ENCODE data around the gene ZNF850. TPM values are rescaled to one million over a fixed set of nuclear protein-coding genes. Genes with fewer than 3 reads are reported as not detected.

The ZNF850 gene
- total and polyA plus RNA-seq, 2 of the 13 experiments (the other 11 are each of a cell fraction or from before 2014, with no cell fraction given) = 0.78 to 6.6 TPM

DNA sequence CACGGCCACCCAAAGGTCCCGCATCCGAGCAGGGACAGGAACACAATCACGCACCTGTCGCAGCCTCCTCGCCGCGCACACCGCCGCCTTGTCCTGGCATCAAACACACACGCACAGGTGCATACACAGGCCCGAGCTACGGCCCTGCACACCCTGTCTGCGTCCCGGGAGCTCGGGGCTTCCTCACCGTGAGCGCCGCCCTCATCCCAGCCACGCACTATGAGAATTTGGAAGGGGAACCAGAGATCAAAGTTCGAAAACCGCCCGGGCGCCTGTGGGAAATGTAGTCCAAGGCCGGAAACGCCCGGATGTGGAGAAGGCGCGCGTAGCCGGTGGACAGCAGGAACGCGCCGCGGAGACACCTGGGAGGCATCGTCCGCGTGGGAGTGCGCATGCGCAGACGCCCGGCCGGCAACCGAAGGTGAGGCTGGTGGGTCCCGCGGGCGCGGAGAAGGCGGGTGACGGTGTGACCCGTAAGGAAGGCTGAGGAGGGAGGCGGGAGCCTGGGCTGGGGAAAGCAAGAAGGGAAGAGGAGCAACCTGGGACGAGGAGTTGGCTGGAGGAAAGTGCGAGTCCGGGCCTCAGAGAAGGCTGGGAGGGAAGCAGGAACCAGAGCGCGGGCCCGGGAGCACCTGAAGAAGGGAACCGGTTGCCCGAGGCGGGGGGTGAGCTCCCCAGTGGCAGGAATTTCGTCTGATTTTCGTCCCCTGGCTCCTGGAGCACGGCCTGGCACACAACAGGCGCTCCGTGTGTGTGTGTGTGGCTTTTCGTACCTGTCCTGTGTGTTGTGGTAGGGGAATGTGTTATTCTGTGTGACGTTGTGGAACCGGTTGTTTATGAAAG is 85.2 kb downstream of the ZNF850 start, which contains the start of gene ZNF567 (continued):
- peak; percentile 62 for TF ChIP-seq ZNF781 (CRISPR knock-in tag; IDR thresholded peaks at IDR 0.05; ENCODE audit: borderline replicate concordance, not compliant biosample characterization)
- peak; percentile 9; the same call in 1 of the 2 replicates for TF ChIP-seq HHEX (CRISPR knock-in tag; IDR thresholded peaks at IDR 0.05)
- TF ChIP-seq RFXANK (CRISPR knock-in tag; IDR thresholded peaks at IDR 0.05) = no peak
- TF ChIP-seq PTBP1 (IDR thresholded peaks at IDR 0.05; ENCODE audit: low read depth, low read length, poor library complexity, severe bottlenecking) = no peak
- no peak for TF ChIP-seq ATAD3A (CRISPR knock-in tag; IDR thresholded peaks at IDR 0.05)
- 0 out of 2 replicates have a peak, but pooled peaks have one; percentile 26 for TF ChIP-seq ZMYM3 (CRISPR knock-in tag; IDR thresholded peaks at IDR 0.05)
- peak; percentile 14; the same call in 1 of the 2 replicates for TF ChIP-seq ZNF205 (CRISPR knock-in tag; IDR thresholded peaks at IDR 0.05)
- 0 out of 2 replicates have a peak, but pooled peaks have one; percentile 11 for TF ChIP-seq SP2 (CRISPR knock-in tag; IDR thresholded peaks at IDR 0.05)
- peak; percentile 71; the same call in 1 of the 2 replicates for TF ChIP-seq BORCS8-MEF2B (CRISPR knock-in tag; IDR thresholded peaks at IDR 0.05)
- TF ChIP-seq MTA3 (CRISPR knock-in tag; IDR thresholded peaks at IDR 0.05) = no peak
- TF ChIP-seq ZNF335 (CRISPR knock-in tag; IDR thresholded peaks at IDR 0.05) = peak; percentile 86
- no peak for TF ChIP-seq ZNF282 (IDR thresholded peaks at IDR 0.05; ENCODE audit: partially characterized antibody)
- peak; percentile 70; the same call in 1 of the 2 replicates for TF ChIP-seq TEAD2 (CRISPR knock-in tag; IDR thresholded peaks at IDR 0.05)
- TF ChIP-seq GMEB1 (CRISPR knock-in tag; IDR thresholded peaks at IDR 0.05; ENCODE audit: borderline replicate concordance) = peak; percentile 94
- no peak for TF ChIP-seq NCOA5 (CRISPR knock-in tag; IDR thresholded peaks at IDR 0.05)
- TF ChIP-seq RORA (CRISPR knock-in tag; IDR thresholded peaks at IDR 0.05) = no peak
- TF ChIP-seq MBNL3 (CRISPR knock-in tag; conservative IDR thresholded peaks at IDR 0.05) = no peak
- peak; percentile 5; the same call in 1 of the 2 replicates for TF ChIP-seq ZNF629 (CRISPR knock-in tag; conservative IDR thresholded peaks at IDR 0.05)
- TF ChIP-seq, protein P1, sequence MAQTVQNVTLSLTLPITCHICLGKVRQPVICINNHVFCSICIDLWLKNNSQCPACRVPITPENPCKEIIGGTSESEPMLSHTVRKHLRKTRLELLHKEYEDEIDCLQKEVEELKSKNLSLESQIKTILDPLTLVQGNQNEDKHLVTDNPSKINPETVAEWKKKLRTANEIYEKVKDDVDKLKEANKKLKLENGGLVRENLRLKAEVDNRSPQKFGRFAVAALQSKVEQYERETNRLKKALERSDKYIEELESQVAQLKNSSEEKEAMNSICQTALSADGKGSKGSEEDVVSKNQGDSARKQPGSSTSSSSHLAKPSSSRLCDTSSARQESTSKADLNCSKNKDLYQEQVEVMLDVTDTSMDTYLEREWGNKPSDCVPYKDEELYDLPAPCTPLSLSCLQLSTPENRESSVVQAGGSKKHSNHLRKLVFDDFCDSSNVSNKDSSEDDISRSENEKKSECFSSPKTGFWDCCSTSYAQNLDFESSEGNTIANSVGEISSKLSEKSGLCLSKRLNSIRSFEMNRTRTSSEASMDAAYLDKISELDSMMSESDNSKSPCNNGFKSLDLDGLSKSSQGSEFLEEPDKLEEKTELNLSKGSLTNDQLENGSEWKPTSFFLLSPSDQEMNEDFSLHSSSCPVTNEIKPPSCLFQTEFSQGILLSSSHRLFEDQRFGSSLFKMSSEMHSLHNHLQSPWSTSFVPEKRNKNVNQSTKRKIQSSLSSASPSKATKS (CRISPR knock-in tag; IDR thresholded peaks at IDR 0.05) = no peak
- TF ChIP-seq KDM2A (CRISPR knock-in tag; IDR thresholded peaks at IDR 0.05; ENCODE audit: borderline replicate concordance, low read depth) = peak; percentile 90
- no peak for TF ChIP-seq TRIM22 (IDR thresholded peaks at IDR 0.05)
- no peak for TF ChIP-seq XRCC5 (optimal IDR thresholded peaks at IDR 0.05; ENCODE audit: low read length)
- TF ChIP-seq BCL6 (CRISPR knock-in tag; IDR thresholded peaks at IDR 0.05) = no peak
- TF ChIP-seq CENPT (CRISPR knock-in tag; IDR thresholded peaks at IDR 0.05; ENCODE audit: low read depth) = no peak
- no peak for TF ChIP-seq ISX (CRISPR knock-in tag; conservative IDR thresholded peaks at IDR 0.05)
- TF ChIP-seq ZNF460 (CRISPR knock-in tag; IDR thresholded peaks at IDR 0.05; ENCODE audit: borderline replicate concordance) = no peak
- 0 out of 2 replicates have a peak, but pooled peaks have one; percentile 37 for TF ChIP-seq ZMAT3 (CRISPR knock-in tag; conservative IDR thresholded peaks at IDR 0.05)
